Endothelial cell of umbilical vein (primary cell): Measurements from ENCODE around the gene LDLRAD3. TPM values are rescaled to one million over a fixed set of nuclear protein-coding genes. Genes with fewer than 3 reads are reported as not detected.

ENCODE experiments used
- BruUV-seq: library from RNA; stranded (reverse); fragments of 400-500 nt; replicated peaks from 2 replicates; lab custom pipeline; 2021; lab: Mats Ljungman, UMichigan
- CTCF ChIA-PET: fragments of 300-600, 350-600 bp; sonication (Branson Sonifier 250); formaldehyde crosslinking; loops from one replicate; lab custom pipeline; 2021; ENCODE audit warnings: antibody characterized with exemption, inconsistent platforms; lab: Charles Lee
- POLR2A ChIA-PET: fragments of 300-600, 350-600 bp; sonication (Branson Sonifier 250); formaldehyde crosslinking; loops from one replicate; lab custom pipeline; 2021; ENCODE audit warnings: antibody characterized with exemption, inconsistent platforms; lab: Charles Lee
- DNase-seq: peaks from one replicate; pipeline ENCODE4 v3.0.0-alpha.2; 2011; ENCODE audit warnings: low read depth, low spot score
- FAIRE-seq: peaks from 2 replicates; lab custom pipeline; 2011; peaks lifted over from hg19 to GRCh38; lab: Jason Lieb, UNC
- H2AFZ ChIP-seq: 2 replicates; pipeline ENCODE4 v1.6.0; 2012; ENCODE audit warnings: low read depth, low read length, control low read depth, inconsistent platforms
- H3K27ac ChIP-seq: 2 replicates; pipeline ENCODE4 v1.5.1; 2011; ENCODE audit warnings: low read depth, mild to moderate bottlenecking, control low read depth, low read length, moderate library complexity; ENCODE audit not compliant: insufficient read depth
- H3K27me3 ChIP-seq, 2 experiments: 2 replicates each; pipeline versions ENCODE4 v1.6.0 to v1.6.1; 2011; ENCODE audit warnings: low read length in 2 of 2, mixed read lengths in 1 of 2; ENCODE audit not compliant: control insufficient read depth in 2 of 2, insufficient read depth in 2 of 2
- H3K36me3 ChIP-seq, 2 experiments: 2 replicates in 1 of 2; 3 replicates in 1 of 2; pipeline ENCODE4 v1.5.1; 2011; ENCODE audit warnings: low read length in 2 of 2, mild to moderate bottlenecking in 1 of 2, moderate library complexity in 1 of 2; ENCODE audit not compliant: control insufficient read depth in 2 of 2, insufficient read depth in 2 of 2; ENCODE audit errors: extremely low read depth in 1 of 2
- H3K4me1 ChIP-seq: 3 replicates; pipeline ENCODE4 v1.5.1; 2011; ENCODE audit warnings: mild to moderate bottlenecking, low read length; ENCODE audit not compliant: control insufficient read depth, insufficient read depth; ENCODE audit errors: extremely low read depth
- H3K4me2 ChIP-seq: 2 replicates; pipeline ENCODE4 v1.6.1; 2011; ENCODE audit warnings: low read length, control low read depth, mixed read lengths; ENCODE audit not compliant: insufficient read depth
- H3K4me3 ChIP-seq, 3 experiments: fragments of 200-600 bp in 1 of 3; sonication (generic), shearing (Covaris generic) in 1 of 3; replicated peaks in 1 of 3; 2 replicates each; pipeline ENCODE4 v1.5.1; 2011 to 2016; ENCODE audit warnings: control low read depth in 3 of 3, low read length in 3 of 3, mild to moderate bottlenecking in 2 of 3, inconsistent platforms in 1 of 3, low read depth in 1 of 3, moderate library complexity in 1 of 3; ENCODE audit not compliant: insufficient read depth in 1 of 3
- H3K79me2 ChIP-seq: 2 replicates; pipeline ENCODE4 v1.6.0; 2012; ENCODE audit warnings: low read length, inconsistent platforms; ENCODE audit not compliant: control insufficient read depth, insufficient read depth
- H3K9ac ChIP-seq: replicated peaks from 2 replicates; pipeline ENCODE3; 2011; ENCODE audit warnings: low read length, control low read depth; ENCODE audit not compliant: insufficient read depth; ENCODE audit errors: extremely low read depth
- H3K9me1 ChIP-seq: replicated peaks from 3 replicates; pipeline ENCODE4 v1.6.0; 2011; ENCODE audit warnings: mild to moderate bottlenecking, low read length; ENCODE audit not compliant: control insufficient read depth, insufficient read depth; ENCODE audit errors: extremely low read depth
- H3K9me3 ChIP-seq: replicated peaks from 2 replicates; pipeline ENCODE4 v1.5.1; 2012; ENCODE audit warnings: low read length, inconsistent platforms; ENCODE audit not compliant: control insufficient read depth, insufficient read depth
- H4K20me1 ChIP-seq: replicated peaks from 2 replicates; pipeline ENCODE3; 2011; ENCODE audit warnings: mild to moderate bottlenecking, low read length; ENCODE audit not compliant: control insufficient read depth, insufficient read depth; ENCODE audit errors: extremely low read depth
- EZH2 ChIP-seq: IDR thresholded peaks from 2 replicates; pipeline ENCODE4 v1.6.1; 2012; ENCODE audit warnings: borderline replicate concordance, low read depth, mild to moderate bottlenecking, moderate library complexity, low read length, inconsistent platforms; ENCODE audit not compliant: severe bottlenecking
- FOS ChIP-seq: IDR thresholded peaks from 2 replicates; pipeline ENCODE4 v1.6.1; 2011; ENCODE audit warnings: mild to moderate bottlenecking, low read length, moderate library complexity, borderline replicate concordance; ENCODE audit not compliant: insufficient read depth
- GATA2 ChIP-seq: IDR thresholded peaks from 2 replicates; pipeline ENCODE4 v1.7.0; 2011; ENCODE audit warnings: low read depth, mild to moderate bottlenecking, moderate library complexity, mixed read lengths, low read length; ENCODE audit not compliant: insufficient read length, insufficient read depth
- JUN ChIP-seq: IDR thresholded peaks from 2 replicates; pipeline ENCODE4 v1.6.1; 2011; ENCODE audit warnings: borderline replicate concordance, low read depth; ENCODE audit not compliant: insufficient read length, insufficient read depth
- MYC ChIP-seq: IDR thresholded peaks from one replicate; pipeline ENCODE4 v1.6.1; 2011; ENCODE audit warnings: mild to moderate bottlenecking, low read depth, low read length
- POLR2A ChIP-seq: IDR thresholded peaks from 2 replicates; pipeline ENCODE4 v1.6.1; 2012; ENCODE audit warnings: low read depth, mild to moderate bottlenecking, control low read depth, low read length
- POLR2AphosphoS5 ChIP-seq: IDR thresholded peaks from 2 replicates; pipeline ENCODE4 v1.6.1; 2012; ENCODE audit warnings: low read depth, mild to moderate bottlenecking, control low read depth, low read length, moderate library complexity; ENCODE audit not compliant: insufficient read depth
- dilution Hi-C: fragments of 300-500 bp; cut with MboI; formaldehyde crosslinking; loops from one replicate; pipeline ENCODE4 v1.15.0; 2019; ENCODE audit warnings: low sequenced_read_pairs; ENCODE audit not compliant: extremely low pct_ligation_motif_present
- intact Hi-C: fragments of 100-400 bp; cut with micrococcal nuclease; formaldehyde crosslinking; loops from one replicate; pipeline ENCODE4 v1.10.0; 2022
- polyA plus RNA-seq, 4 experiments: library from polyadenylated mRNA; depleted of rRNA in 3 of 4; stranded (reverse) in 3 of 4; unstranded in 1 of 4; fragments of >200 nt; gene quantifications; 2 replicates each; pipeline versions ENCODE4 v1.2.1 to v1.2.3, GENCODE V29; 2011 to 2012; ENCODE audit warnings: missing spikeins in 1 of 4
- total RNA-seq: library from RNA; stranded (reverse); gene quantifications from 2 replicates; pipeline ENCODE4 v1.2.3, GENCODE V29; 2021
- TF ChIP-seq, protein P1 (sequence below): IDR thresholded peaks from 2 replicates; pipeline ENCODE4 v1.6.1; 2011; ENCODE audit not compliant: insufficient read depth, insufficient read length
- TF ChIP-seq, protein P2 (sequence below), 2 donors: IDR thresholded peaks; 1 replicate in 1 of 2; 2 replicates in 1 of 2; pipeline ENCODE4 v1.5.1; 2011; ENCODE audit warnings: low read length in 2 of 2, mild to moderate bottlenecking in 2 of 2, moderate library complexity in 2 of 2, control low read depth in 1 of 2, inconsistent platforms in 1 of 2, low read depth in 1 of 2; ENCODE audit not compliant: insufficient read depth in 1 of 2; ENCODE audit errors: extremely low read depth in 1 of 2

Gene LDLRAD3
- total and polyA plus RNA-seq, 2 donors (not counting 3 experiments of a cell fraction or from before 2014, with no cell fraction given) = 17.9 to 25.1 TPM

DNA sequence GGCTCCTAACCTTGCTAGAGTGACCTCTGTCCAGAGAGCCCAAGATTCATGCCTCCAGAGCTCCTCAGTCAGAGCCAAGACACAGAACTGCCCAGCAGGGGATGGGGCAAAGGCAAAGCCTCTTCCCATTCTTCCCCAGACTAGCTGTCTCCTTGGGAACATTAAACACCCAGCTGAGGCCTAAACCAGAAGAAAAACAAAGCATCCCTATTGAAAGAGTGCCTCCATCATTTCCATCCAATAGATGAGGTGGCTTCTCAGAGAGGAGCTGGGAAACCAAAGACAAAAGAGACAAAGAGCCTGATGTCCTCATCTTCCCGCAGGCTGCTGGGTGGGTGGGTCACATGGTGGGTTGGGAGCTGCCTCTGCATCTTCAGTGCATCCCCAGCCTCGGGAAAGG is 308.0 kb downstream of the LDLRAD3 start:
- H3K27ac ChIP-seq = no peak overlapping the region
- POLR2A ChIA-PET = no interaction called here

More for the DNA sequence above, 308.0 kb downstream of the LDLRAD3 start:
- no peak overlapping the region for H3K4me3 ChIP-seq
- no peak overlapping the region for H2AFZ ChIP-seq
- TF ChIP-seq POLR2AphosphoS5 = no peak
- no peak for TF ChIP-seq EZH2
- no peak for TF ChIP-seq POLR2A
- no peak for TF ChIP-seq JUN
- no peak for TF ChIP-seq GATA2
- TF ChIP-seq MYC = no peak
- TF ChIP-seq FOS = no peak
- TF ChIP-seq, protein P1, sequence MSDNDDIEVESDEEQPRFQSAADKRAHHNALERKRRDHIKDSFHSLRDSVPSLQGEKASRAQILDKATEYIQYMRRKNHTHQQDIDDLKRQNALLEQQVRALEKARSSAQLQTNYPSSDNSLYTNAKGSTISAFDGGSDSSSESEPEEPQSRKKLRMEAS = no peak
- TF ChIP-seq, protein P2, sequence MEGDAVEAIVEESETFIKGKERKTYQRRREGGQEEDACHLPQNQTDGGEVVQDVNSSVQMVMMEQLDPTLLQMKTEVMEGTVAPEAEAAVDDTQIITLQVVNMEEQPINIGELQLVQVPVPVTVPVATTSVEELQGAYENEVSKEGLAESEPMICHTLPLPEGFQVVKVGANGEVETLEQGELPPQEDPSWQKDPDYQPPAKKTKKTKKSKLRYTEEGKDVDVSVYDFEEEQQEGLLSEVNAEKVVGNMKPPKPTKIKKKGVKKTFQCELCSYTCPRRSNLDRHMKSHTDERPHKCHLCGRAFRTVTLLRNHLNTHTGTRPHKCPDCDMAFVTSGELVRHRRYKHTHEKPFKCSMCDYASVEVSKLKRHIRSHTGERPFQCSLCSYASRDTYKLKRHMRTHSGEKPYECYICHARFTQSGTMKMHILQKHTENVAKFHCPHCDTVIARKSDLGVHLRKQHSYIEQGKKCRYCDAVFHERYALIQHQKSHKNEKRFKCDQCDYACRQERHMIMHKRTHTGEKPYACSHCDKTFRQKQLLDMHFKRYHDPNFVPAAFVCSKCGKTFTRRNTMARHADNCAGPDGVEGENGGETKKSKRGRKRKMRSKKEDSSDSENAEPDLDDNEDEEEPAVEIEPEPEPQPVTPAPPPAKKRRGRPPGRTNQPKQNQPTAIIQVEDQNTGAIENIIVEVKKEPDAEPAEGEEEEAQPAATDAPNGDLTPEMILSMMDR (IDR thresholded peaks at IDR 0.05; ENCODE audit: extremely low read depth in 1 of 2, insufficient read depth in 1 of 2, low read depth in 1 of 2, low read length in 2 of 2) = no peak
- no peaks in the 10 kb centered on the region for H3K9me3 ChIP-seq
- H3K27me3 ChIP-seq = peaks cover 6 to 13% of the 10 kb centered on the region in 2 experiments
- H3K4me1 ChIP-seq = no peaks in the 10 kb centered on the region
- H3K4me2 ChIP-seq = no peak overlapping the region
- intact Hi-C loops = no loop called here
- H3K79me2 ChIP-seq = no peaks in the 10 kb centered on the region
- no peaks in the 10 kb centered on the region for H3K36me3 ChIP-seq
- no peak overlapping the region for H3K9ac ChIP-seq
- no peaks in the 10 kb centered on the region for H3K9me1 ChIP-seq
- H4K20me1 ChIP-seq = no peaks in the 10 kb centered on the region
- FAIRE-seq = no peak
- CTCF ChIA-PET = interaction anchor here (0.6 to 2.0 kb wide), 4 partner anchors 12 to 764 kb away, joined by 3 to 7 read pairs (median 4); no protein-coding TSS in a partner anchor
- dilution Hi-C loops = loop anchor here (25.0 kb wide), 2 partner anchors 440 to 640 kb away; partner anchors contain the start of gene FJX1
- BruUV-seq = no TSS peak
- DNase-seq = no peak
